Stimulated activated naive B cell treated with anti-CD40 and anti-IgM and Interleukin-4, amounts not matched to agents 10 μg/mL and 1 μg/mL and 100 μg/mL, for 72 hours (primary cell): ENCODE results near the gene AFDN.
A peak's percentile ranks its signal among the peaks of the same experiment; 100 is the strongest.

Experiments
- ATAC-seq, 2 donors: fragments of 150-1000 bp; cut with Tn5 transposase; replicated peaks; 2 replicates each; pipeline ENCODE4 v1.10.0; 2021; ENCODE audit warnings: moderate library complexity in 1 of 2
- DNase-seq: peaks from one replicate; pipeline ENCODE4 v3.0.0; 2021
- H3K27ac Mint-ChIP-seq: one replicate; pipeline ENCODE4 v1.8.0; 2022; ENCODE audit warnings: mild to moderate bottlenecking, mixed read lengths
- H3K27me3 Mint-ChIP-seq, 2 donors: one replicate each; pipeline ENCODE4 v1.8.0; 2022; ENCODE audit warnings: mixed read lengths in 2 of 2
- H3K36me3 Mint-ChIP-seq, 2 donors: one replicate each; pipeline ENCODE4 v1.8.0; 2022; ENCODE audit warnings: mixed read lengths in 2 of 2, mild to moderate bottlenecking in 1 of 2
- H3K4me1 Mint-ChIP-seq, 2 donors: one replicate each; pipeline ENCODE4 v1.8.0; 2022; ENCODE audit warnings: mixed read lengths in 2 of 2, mild to moderate bottlenecking in 1 of 2
- H3K4me3 Mint-ChIP-seq, 2 donors: one replicate each; pipeline ENCODE4 v1.8.0; 2022; ENCODE audit warnings: mild to moderate bottlenecking in 2 of 2, mixed read lengths in 2 of 2, moderate library complexity in 1 of 2
- H3K9me3 Mint-ChIP-seq, 2 donors: one replicate each; pipeline ENCODE4 v1.8.0; 2022; ENCODE audit warnings: mixed read lengths in 2 of 2, mild to moderate bottlenecking in 1 of 2

AFDN gene

GRCh38 chr6:167800549-167800948 is 26.2 kb upstream of the AFDN start:
- H3K4me3 Mint-ChIP-seq, result no peak overlapping the region
- no peak overlapping the region for H3K27ac Mint-ChIP-seq
- no peak for ATAC-seq
- H3K36me3 Mint-ChIP-seq, result no peaks in the 10 kb centered on the region
- DNase-seq, result no peak
- H3K27me3 Mint-ChIP-seq, result peaks cover 58 to 77% of the 10 kb centered on the region in 2 donors
- H3K4me1 Mint-ChIP-seq, result peaks cover 6 to 7% of the 10 kb centered on the region in 2 donors
- no peaks in the 10 kb centered on the region for H3K9me3 Mint-ChIP-seq

DNA sequence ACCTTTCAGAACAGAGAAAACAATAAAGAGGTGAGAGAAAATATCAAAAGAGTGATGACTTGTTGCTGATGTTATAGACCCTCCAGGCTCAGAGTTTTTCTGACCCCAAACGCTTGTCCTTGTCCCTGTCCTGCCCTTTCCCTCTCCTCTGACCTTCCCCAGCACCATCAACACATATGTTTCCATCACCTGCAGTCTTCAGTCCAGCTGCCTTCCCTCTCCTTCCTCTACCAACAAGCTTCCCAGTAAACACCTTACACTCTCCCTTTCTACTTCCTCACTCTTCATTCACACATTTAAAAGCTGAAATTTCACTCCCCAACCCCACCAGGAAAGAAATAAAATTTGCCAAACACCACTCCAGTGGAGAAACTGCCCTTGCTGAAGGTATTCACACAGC is 25.4 kb upstream of the AFDN start:
- ATAC-seq (no peak), DNase-seq (no peak)
- H3K27ac Mint-ChIP-seq, result no peak overlapping the region
- H3K36me3 Mint-ChIP-seq, result no peaks in the 10 kb centered on the region
- peaks cover 56 to 72% of the 10 kb centered on the region in 2 donors for H3K27me3 Mint-ChIP-seq
- H3K9me3 Mint-ChIP-seq, result no peaks in the 10 kb centered on the region
- H3K4me3 Mint-ChIP-seq, result no peak overlapping the region
- H3K4me1 Mint-ChIP-seq, result peaks cover 0 to 5% of the 10 kb centered on the region in 2 donors

DNA sequence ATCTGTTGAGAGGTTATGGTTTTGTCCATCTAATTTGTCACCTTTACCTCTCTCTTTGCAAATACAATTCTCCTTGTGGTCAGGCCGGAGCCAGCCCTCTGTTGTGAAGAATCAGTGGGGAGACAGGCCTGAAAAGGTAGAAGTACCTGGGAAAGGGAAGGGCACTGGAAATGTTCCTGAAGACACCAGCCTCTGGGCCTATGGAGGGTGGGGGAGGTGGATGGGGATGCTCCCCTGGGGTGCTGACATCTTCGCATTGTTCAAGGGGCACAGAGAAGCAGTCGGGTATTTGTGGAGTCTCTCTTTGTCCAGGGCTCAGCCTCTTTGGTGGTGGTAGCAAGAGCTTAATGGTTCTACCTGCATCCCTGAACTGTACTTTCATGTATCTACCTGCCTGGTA is 24.4 kb upstream of the AFDN start:
- H3K27ac Mint-ChIP-seq, result no peak overlapping the region
- no peak overlapping the region for H3K4me3 Mint-ChIP-seq
- H3K36me3 Mint-ChIP-seq, result no peaks in the 10 kb centered on the region
- peaks cover 56 to 62% of the 10 kb centered on the region in 2 donors for H3K27me3 Mint-ChIP-seq
- H3K9me3 Mint-ChIP-seq, result no peaks in the 10 kb centered on the region
- ATAC-seq (no peak), DNase-seq (no peak)
- no peaks in the 10 kb centered on the region for H3K4me1 Mint-ChIP-seq

DNA sequence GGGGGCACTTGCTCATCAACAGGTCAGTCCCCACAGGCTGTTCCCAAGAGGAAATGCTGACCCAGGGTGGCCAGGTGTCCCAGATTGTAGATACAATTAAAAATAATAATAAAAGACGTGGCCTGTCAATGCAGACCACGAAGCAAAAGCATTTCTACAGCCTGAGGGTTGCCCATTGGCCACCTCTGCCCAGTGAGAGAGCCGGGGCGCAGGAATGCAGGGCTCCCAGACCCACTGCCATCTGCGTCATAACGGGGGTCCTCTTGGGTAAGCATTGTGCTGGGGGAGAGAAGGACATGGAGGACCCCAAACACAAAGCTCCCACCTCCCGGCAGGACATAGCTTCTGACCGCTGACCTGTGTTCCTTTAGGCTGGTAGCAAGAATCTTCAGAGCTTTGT is 22.9 kb upstream of the AFDN start:
- Mint-ChIP-seq H3K4me3 (no peak overlapping the region), H3K4me1 (no peaks in the 10 kb centered on the region), H3K36me3 (no peaks in the 10 kb centered on the region), H3K9me3 (no peaks in the 10 kb centered on the region), H3K27ac (no peak overlapping the region), H3K27me3 (peaks cover 49 to 51% of the 10 kb centered on the region in 2 donors)
- DNase-seq (no peak), ATAC-seq (no peak)

GRCh38 chr6:167804281-167805013 is 22.3 kb upstream of the AFDN start:
- no peaks in the 10 kb centered on the region for H3K36me3 Mint-ChIP-seq
- H3K4me1 Mint-ChIP-seq, result no peaks in the 10 kb centered on the region
- no peak overlapping the region for H3K27ac Mint-ChIP-seq
- no peaks in the 10 kb centered on the region for H3K9me3 Mint-ChIP-seq
- H3K27me3 Mint-ChIP-seq, result peaks cover 45 to 47% of the 10 kb centered on the region in 2 donors
- no peak for DNase-seq
- no peak overlapping the region for H3K4me3 Mint-ChIP-seq
- no peak for ATAC-seq

GRCh38 chr6:167805349-167806060 is 21.2 kb upstream of the AFDN start:
- H3K27me3 Mint-ChIP-seq, result peaks cover 40 to 42% of the 10 kb centered on the region in 2 donors
- DNase-seq, result no peak

DNA sequence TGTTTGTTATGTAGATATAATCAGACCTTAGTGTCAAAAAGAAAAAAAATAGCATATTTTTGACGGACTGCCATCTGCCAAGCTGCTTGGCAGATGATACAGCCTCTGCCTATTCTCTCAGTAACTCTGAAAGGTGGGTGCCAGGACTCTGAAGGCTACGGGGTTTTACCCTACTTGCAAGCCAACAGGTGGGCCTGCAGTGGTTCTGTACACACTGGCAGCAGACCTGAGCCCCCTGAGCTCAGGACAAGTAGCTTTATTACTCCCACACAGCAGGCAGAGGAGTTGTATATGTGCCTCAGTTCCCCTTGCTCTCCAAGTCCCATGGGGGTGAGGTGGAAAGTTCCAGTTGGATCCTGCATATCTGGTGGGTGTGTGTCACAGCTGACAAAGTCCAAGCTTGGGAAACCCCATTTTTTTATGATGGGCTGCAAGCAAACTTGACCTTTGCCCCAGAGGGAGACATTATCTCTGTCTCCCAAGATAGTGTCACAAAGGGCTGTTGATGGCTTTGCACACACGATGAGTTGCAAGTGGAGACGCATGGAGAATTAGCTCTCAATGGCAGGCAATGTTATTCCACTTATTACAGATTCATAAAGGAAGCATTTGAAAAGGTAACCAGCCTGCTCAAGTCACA is 20.5 kb upstream of the AFDN start:
- peaks cover 41 to 42% of the 10 kb centered on the region in 2 donors for H3K27me3 Mint-ChIP-seq
- H3K4me3 Mint-ChIP-seq, result no peak overlapping the region
- DNase-seq (no peak), ATAC-seq (no peak)
- H3K4me1 Mint-ChIP-seq, result no peaks in the 10 kb centered on the region
- no peak overlapping the region for H3K27ac Mint-ChIP-seq
- H3K9me3 Mint-ChIP-seq, result no peaks in the 10 kb centered on the region
- no peaks in the 10 kb centered on the region for H3K36me3 Mint-ChIP-seq

More at GRCh38 chr6:167805349-167806060, 21.2 kb upstream of the AFDN start:
- no peaks in the 10 kb centered on the region for H3K9me3 Mint-ChIP-seq
- H3K4me1 Mint-ChIP-seq, result no peaks in the 10 kb centered on the region
- H3K4me3 Mint-ChIP-seq, result no peak overlapping the region
- no peak for ATAC-seq
- H3K36me3 Mint-ChIP-seq, result no peaks in the 10 kb centered on the region
- H3K27ac Mint-ChIP-seq, result no peak overlapping the region

GRCh38 chr6:167807200-167807599 is 19.5 kb upstream of the AFDN start:
- H3K4me1 Mint-ChIP-seq, result no peaks in the 10 kb centered on the region
- no peaks in the 10 kb centered on the region for H3K9me3 Mint-ChIP-seq
- no peak for DNase-seq
- H3K36me3 Mint-ChIP-seq, result no peaks in the 10 kb centered on the region
- no peak for ATAC-seq
- H3K27ac Mint-ChIP-seq, result no peak overlapping the region
- peaks cover 39 to 43% of the 10 kb centered on the region in 2 donors for H3K27me3 Mint-ChIP-seq
- H3K4me3 Mint-ChIP-seq, result no peak overlapping the region

GRCh38 chr6:167807756-167808155 is 19.0 kb upstream of the AFDN start:
- H3K27me3 Mint-ChIP-seq, result peaks cover 33 to 41% of the 10 kb centered on the region in 2 donors
- H3K36me3 Mint-ChIP-seq, result no peaks in the 10 kb centered on the region
- no peak overlapping the region for H3K27ac Mint-ChIP-seq
- ATAC-seq (no peak), DNase-seq (no peak)
- no peaks in the 10 kb centered on the region for H3K9me3 Mint-ChIP-seq
- H3K4me3 Mint-ChIP-seq, result no peak overlapping the region
- no peaks in the 10 kb centered on the region for H3K4me1 Mint-ChIP-seq

DNA sequence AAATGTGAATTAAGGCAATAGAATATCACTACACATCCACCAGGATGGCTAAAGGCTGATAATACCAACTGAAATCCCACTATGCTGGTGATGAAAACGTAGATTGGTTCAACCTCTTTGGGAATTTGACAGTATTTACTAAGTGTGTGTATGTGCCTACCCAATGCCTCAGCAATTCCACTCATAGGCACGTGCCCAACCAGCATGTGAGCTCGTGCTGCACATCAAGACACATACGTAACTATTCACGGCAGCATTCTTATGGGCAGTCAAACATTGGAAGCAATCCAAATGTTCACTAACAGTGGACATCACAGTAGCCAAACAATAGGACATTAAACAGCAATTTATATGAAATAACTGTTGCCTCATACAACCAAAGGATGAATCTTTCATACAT is 15.7 kb upstream of the AFDN start:
- Mint-ChIP-seq H3K27ac (no peak overlapping the region), H3K27me3 (peaks cover 10 to 22% of the 10 kb centered on the region in 2 donors), H3K36me3 (no peaks in the 10 kb centered on the region), H3K4me1 (no peaks in the 10 kb centered on the region), H3K9me3 (no peaks in the 10 kb centered on the region), H3K4me3 (no peak overlapping the region)
- no peak for DNase-seq
- ATAC-seq, result no peak

DNA sequence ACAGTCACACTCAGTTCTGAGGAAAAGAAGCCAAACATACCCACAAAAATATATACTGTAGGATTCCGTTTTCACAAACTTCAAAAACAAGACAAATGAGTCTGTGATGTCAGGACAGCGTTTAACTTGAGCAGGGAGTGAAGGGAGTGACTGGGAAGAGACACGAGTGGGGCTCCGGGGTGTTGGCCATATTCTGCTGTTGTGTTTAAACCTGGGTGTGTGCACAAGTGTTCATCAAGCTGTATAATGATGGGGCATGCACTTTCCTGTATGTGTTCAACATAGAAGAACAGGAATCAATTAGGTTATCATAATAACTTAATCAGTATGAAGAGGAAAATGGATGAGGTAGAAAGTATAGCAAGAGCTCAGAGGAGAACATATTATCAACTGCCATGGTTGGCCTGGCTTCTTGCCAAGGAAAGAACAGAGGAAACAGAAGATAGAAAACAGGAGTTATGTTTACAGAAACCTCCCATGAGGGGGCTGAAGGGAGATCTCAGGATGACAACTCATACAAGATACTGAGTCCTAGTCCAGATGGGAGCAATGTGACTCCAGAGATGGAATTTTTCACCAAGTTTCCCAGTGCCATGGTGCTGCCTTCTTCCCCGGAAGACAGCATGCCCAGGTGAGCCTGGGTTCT is 15.1 kb upstream of the AFDN start:
- no peak for DNase-seq
- ATAC-seq, result no peak
- Mint-ChIP-seq H3K36me3 (no peaks in the 10 kb centered on the region), H3K4me1 (no peaks in the 10 kb centered on the region), H3K27ac (no peak overlapping the region), H3K4me3 (no peak overlapping the region), H3K9me3 (no peaks in the 10 kb centered on the region), H3K27me3 (peaks cover 10 to 22% of the 10 kb centered on the region in 2 donors)

- DNase-seq (no peak), ATAC-seq (no peak)
- Mint-ChIP-seq H3K4me3 (no peak overlapping the region), H3K27me3 (peaks cover 13 to 25% of the 10 kb centered on the region in 2 donors), H3K27ac (no peak overlapping the region), H3K4me1 (no peaks in the 10 kb centered on the region), H3K36me3 (no peaks in the 10 kb centered on the region), H3K9me3 (no peaks in the 10 kb centered on the region)
Measured at GRCh38 chr6:167812088-167812487, 14.6 kb upstream of the AFDN start.

DNA sequence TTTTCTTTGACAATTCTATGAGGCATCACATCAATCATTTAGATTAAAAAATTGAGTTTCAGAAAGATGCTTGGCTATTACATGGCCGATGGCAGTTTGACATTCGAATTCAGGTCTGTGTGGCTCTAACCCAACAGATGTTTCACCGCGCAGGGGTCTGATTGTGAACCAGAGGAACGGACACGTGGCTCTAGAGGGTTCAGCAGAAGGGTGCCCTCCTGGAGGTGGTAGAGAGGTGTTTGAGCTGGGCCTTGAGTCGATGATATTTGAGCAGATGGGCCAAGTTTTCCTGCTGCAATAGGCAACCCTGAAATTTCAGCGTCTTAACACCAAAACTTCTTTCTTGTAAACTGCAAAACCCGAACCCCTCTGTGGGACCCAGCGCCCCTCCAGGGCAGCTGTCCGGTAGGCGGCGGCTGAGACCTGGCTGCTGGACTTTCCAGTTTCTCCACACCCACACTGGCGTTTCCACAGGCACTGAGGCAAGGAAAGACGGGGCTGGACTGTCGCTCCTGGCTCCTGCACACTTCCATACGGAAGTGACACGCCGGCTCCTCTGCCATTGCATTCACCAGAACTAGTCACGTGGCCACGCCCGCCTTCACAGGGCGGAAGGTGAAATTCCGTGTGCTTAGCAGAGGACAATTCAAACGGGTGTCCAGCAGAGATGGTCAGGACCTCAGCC is 11.3 kb upstream of the AFDN start:
- H3K27ac Mint-ChIP-seq, result no peak overlapping the region
- H3K4me3 Mint-ChIP-seq, result peak overlapping the region in 1 of 2 donors; percentile 42
- DNase-seq, result no peak
- H3K27me3 Mint-ChIP-seq, result peaks cover 39 to 52% of the 10 kb centered on the region in 2 donors
- peaks cover 0 to 4% of the 10 kb centered on the region in 2 donors for H3K4me1 Mint-ChIP-seq
- ATAC-seq, result no peak
- no peaks in the 10 kb centered on the region for H3K36me3 Mint-ChIP-seq
- H3K9me3 Mint-ChIP-seq, result no peaks in the 10 kb centered on the region

DNA sequence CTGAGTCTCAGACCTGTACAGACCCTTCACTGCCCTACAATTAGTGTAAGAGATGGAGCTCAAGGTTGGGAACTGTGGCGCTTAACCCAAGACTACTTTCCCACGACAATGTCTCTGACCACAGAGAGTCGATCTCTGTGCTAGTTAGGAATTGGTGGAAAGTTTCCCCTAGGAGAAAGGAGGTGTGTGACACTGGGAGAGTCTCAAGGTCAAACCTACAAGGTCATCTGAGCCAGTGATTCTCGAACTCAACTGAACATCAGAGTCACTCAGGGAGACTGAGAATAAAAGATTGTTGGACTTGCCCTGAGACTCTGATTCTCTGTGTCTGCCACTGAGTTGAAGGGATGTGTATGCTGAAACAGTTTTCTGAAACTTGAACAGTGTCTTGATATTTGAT is 9.7 kb upstream of the AFDN start:
- ATAC-seq (no peak), DNase-seq (no peak)
- Mint-ChIP-seq H3K4me3 (no peak overlapping the region), H3K27me3 (peaks cover 47 to 53% of the 10 kb centered on the region in 2 donors), H3K9me3 (no peaks in the 10 kb centered on the region), H3K36me3 (no peaks in the 10 kb centered on the region), H3K27ac (no peak overlapping the region), H3K4me1 (peaks cover 0 to 4% of the 10 kb centered on the region in 2 donors)
